GM21447 (cell line): ENCODE results near the gene SCAF8.

Experiments
- ATAC-seq: cut with Tn5 transposase; IDR thresholded peaks from one replicate; pipeline ENCODE4 v1.9.1; 2021; ENCODE audit not compliant: unreplicated experiment

Gene SCAF8

GRCh38 chr6:154882107-154882506 lies 148.9 kb downstream of the SCAF8 start:
- no peak for ATAC-seq
